ENCODE measurements around the gene GM2A. TPM values are rescaled to one million over a fixed set of nuclear protein-coding genes. Genes with fewer than 3 reads are reported as not detected.

GM2A gene
- polyA plus RNA-seq, 1 donor from 2014 or later, result 0.40 TPM

- no peaks in the 10 kb centered on the region for H3K79me2 ChIP-seq (replicated peaks; ENCODE audit: insufficient read depth, low read length)
- no peaks in the 10 kb centered on the region for H3K9me3 ChIP-seq (ENCODE audit: low read length)
- H3F3A ChIP-seq (ENCODE audit: insufficient read depth, low read length, poor library complexity, severe bottlenecking), result no peaks in the 10 kb centered on the region
- no peak overlapping the region for H3K4me3 ChIP-seq (ENCODE audit: low read length)
- no peak overlapping the region for H3K4me2 ChIP-seq (ENCODE audit: low read length)
- no peak overlapping the region for H2AFZ ChIP-seq (ENCODE audit: low read depth, low read length)
- no peaks in the 10 kb centered on the region for H4K20me1 ChIP-seq (ENCODE audit: insufficient read depth)
- no peaks in the 10 kb centered on the region for H3K36me3 ChIP-seq (ENCODE audit: insufficient read depth, low read length)
- no peak for TF ChIP-seq EP300 (conservative IDR thresholded peaks at IDR 0.05; ENCODE audit: poor library complexity, severe bottlenecking)
- TF ChIP-seq CTCF (IDR thresholded peaks at IDR 0.05; ENCODE audit: poor library complexity, severe bottlenecking), result no peak
- no peak for TF ChIP-seq RAD21 (conservative IDR thresholded peaks at IDR 0.05)
- TF ChIP-seq REST (IDR thresholded peaks at IDR 0.05; ENCODE audit: borderline replicate concordance), result no peak
- TF ChIP-seq SMC3 (conservative IDR thresholded peaks at IDR 0.05; ENCODE audit: poor library complexity), result no peak
- TF ChIP-seq EZH2 (IDR thresholded peaks at IDR 0.05; ENCODE audit: borderline replicate concordance, insufficient read depth, low read length, poor library complexity, severe bottlenecking), result no peak
- TF ChIP-seq POLR2AphosphoS5 (IDR thresholded peaks at IDR 0.05), result no peak
- no peak for TF ChIP-seq MXI1 (conservative IDR thresholded peaks at IDR 0.05; ENCODE audit: poor library complexity, severe bottlenecking)
- TF ChIP-seq TAF1 (IDR thresholded peaks at IDR 0.05; ENCODE audit: low read depth), result no peak
- H3K9ac ChIP-seq (ENCODE audit: low read length), result no peak overlapping the region
- H3K27ac ChIP-seq (ENCODE audit: low read length), result no peak overlapping the region
- H3K9me2 ChIP-seq (ENCODE audit: insufficient read depth, low read length), result no peaks in the 10 kb centered on the region
- no peaks in the 10 kb centered on the region for H3K27me3 ChIP-seq (ENCODE audit: insufficient read depth, low read depth, low read length)
These were observed 2.8 kb downstream of the GM2A start for GRCh38 chr5:151255621-151256286.

- H3K27me3 ChIP-seq (ENCODE audit: insufficient read depth, low read depth, low read length), result no peaks in the 10 kb centered on the region
- H3K79me2 ChIP-seq (replicated peaks; ENCODE audit: insufficient read depth, low read length), result no peaks in the 10 kb centered on the region
- no peak overlapping the region for H3K4me3 ChIP-seq (ENCODE audit: low read length)
- H3K27ac ChIP-seq (ENCODE audit: low read length), result no peak overlapping the region
- TF ChIP-seq MXI1 (conservative IDR thresholded peaks at IDR 0.05; ENCODE audit: poor library complexity, severe bottlenecking) (no peak), EZH2 (IDR thresholded peaks at IDR 0.05; ENCODE audit: borderline replicate concordance, insufficient read depth, low read length, poor library complexity, severe bottlenecking) (no peak), POLR2AphosphoS5 (IDR thresholded peaks at IDR 0.05) (no peak)
- no peaks in the 10 kb centered on the region for H3K36me3 ChIP-seq (ENCODE audit: insufficient read depth, low read length)
- H2AFZ ChIP-seq (ENCODE audit: low read depth, low read length), result no peak overlapping the region
- no peak overlapping the region for H3K9ac ChIP-seq (ENCODE audit: low read length)
- no peaks in the 10 kb centered on the region for H4K20me1 ChIP-seq (ENCODE audit: insufficient read depth)
- no peaks in the 10 kb centered on the region for H3F3A ChIP-seq (ENCODE audit: insufficient read depth, low read length, poor library complexity, severe bottlenecking)
- no peaks in the 10 kb centered on the region for H3K9me3 ChIP-seq (ENCODE audit: low read length)
- no peaks in the 10 kb centered on the region for H3K9me2 ChIP-seq (ENCODE audit: insufficient read depth, low read length)
- no peak overlapping the region for H3K4me2 ChIP-seq (ENCODE audit: low read length)
These were observed 4.8 kb downstream of the GM2A start for GRCh38 chr5:151257731-151258181.
